Sigmoid colon (tissue), 7 donors: ENCODE data around the gene RSAD2. TPM values are rescaled to one million over a fixed set of nuclear protein-coding genes. Genes with fewer than 3 reads are reported as not detected.

Experiments used
- DNase-seq: peaks from one replicate; pipeline ENCODE4 v3.0.0-alpha.2; 2019
- H3K27ac ChIP-seq, 4 donors: fragments of 200-600 bp; sonication (generic); one replicate each; pipeline ENCODE4 v1.5.1; 2016 to 2019; ENCODE audit warnings: mild to moderate bottlenecking in 1 of 4
- H3K27me3 ChIP-seq, 3 donors: fragments of 200-600 bp; sonication (generic); one replicate each; pipeline ENCODE4 v1.5.1; 2019; ENCODE audit warnings: mild to moderate bottlenecking in 1 of 3
- H3K36me3 ChIP-seq, 4 donors: fragments of 200-600 bp; sonication (generic); one replicate each; pipeline ENCODE4 v1.5.1; 2016 to 2019
- H3K4me1 ChIP-seq, 4 donors: fragments of 200-600 bp; sonication (generic); one replicate each; pipeline ENCODE4 v1.5.1; 2017 to 2019
- H3K4me3 ChIP-seq, 4 donors: fragments of 200-600 bp; sonication (generic); one replicate each; pipeline ENCODE4 v1.5.1; 2017 to 2019; ENCODE audit warnings: mild to moderate bottlenecking in 2 of 4, moderate library complexity in 1 of 4
- H3K9me3 ChIP-seq, 4 donors: fragments of 200-600 bp in 3 of 4; sonication (generic) in 3 of 4; one replicate each; pipeline versions ENCODE4 v1.5.1 to v1.6.1; 2013 to 2019
- EP300 ChIP-seq, 4 donors: sonication (generic); formaldehyde crosslinking; IDR thresholded peaks; one replicate each; pipeline ENCODE4 v1.6.1; 2017; ENCODE audit warnings: antibody characterized with exemption in 4 of 4
- POLR2A ChIP-seq, 2 donors: fragments of 450-650 bp; IDR thresholded peaks; one replicate each; pipeline ENCODE4 v1.6.1; 2016; ENCODE audit warnings: antibody characterized with exemption in 2 of 2, mild to moderate bottlenecking in 2 of 2, moderate library complexity in 2 of 2
- POLR2AphosphoS5 ChIP-seq, 4 donors: sonication (generic); formaldehyde crosslinking; IDR thresholded peaks; one replicate each; pipeline ENCODE4 v1.6.1; 2017; ENCODE audit warnings: antibody characterized with exemption in 4 of 4
- WGBS, 2 donors: extraction: QIAGEN DNeasy Blood & Tissue Kit; methylation state at CpG; one replicate each; pipeline ENCODE4 v1.1.7; 2013; 5-methylcytosine and 5-hydroxymethylcytosine counted together
- intact Hi-C: fragments of 100-400 bp; cut with DNase I; formaldehyde crosslinking; loops from one replicate; pipeline ENCODE4 v1.15.1; 2023
- polyA plus RNA-seq, 3 donors: library from polyadenylated mRNA; stranded (reverse); fragments of 200-250 nt; gene quantifications; one replicate each; pipeline ENCODE4 v1.2.3, GENCODE V29; 2013
- total RNA-seq, 4 donors: library from RNA; depleted of rRNA; stranded (reverse); fragments of >200 nt; gene quantifications; one replicate each; pipeline ENCODE4 v1.1.0, GENCODE V29; 2016
- TF ChIP-seq, protein P1 (sequence below), 4 experiments: fragments of 450-650 bp in 3 of 4; fragments of 200-600 bp in 1 of 4; IDR thresholded peaks; one replicate each; pipeline ENCODE4 v1.5.1; 2016 to 2019; ENCODE audit warnings: antibody characterized with exemption in 4 of 4, mild to moderate bottlenecking in 3 of 4, moderate library complexity in 2 of 4
- donor health status: healthy with polysubstance abuse.
- donor health status: Bipolar disorder and iron deficiency.
- donor health status: healthy.

RSAD2 gene
- total and polyA plus RNA-seq, 7 donors: 1.2 to 22.3 (median 12.5) TPM

DNA sequence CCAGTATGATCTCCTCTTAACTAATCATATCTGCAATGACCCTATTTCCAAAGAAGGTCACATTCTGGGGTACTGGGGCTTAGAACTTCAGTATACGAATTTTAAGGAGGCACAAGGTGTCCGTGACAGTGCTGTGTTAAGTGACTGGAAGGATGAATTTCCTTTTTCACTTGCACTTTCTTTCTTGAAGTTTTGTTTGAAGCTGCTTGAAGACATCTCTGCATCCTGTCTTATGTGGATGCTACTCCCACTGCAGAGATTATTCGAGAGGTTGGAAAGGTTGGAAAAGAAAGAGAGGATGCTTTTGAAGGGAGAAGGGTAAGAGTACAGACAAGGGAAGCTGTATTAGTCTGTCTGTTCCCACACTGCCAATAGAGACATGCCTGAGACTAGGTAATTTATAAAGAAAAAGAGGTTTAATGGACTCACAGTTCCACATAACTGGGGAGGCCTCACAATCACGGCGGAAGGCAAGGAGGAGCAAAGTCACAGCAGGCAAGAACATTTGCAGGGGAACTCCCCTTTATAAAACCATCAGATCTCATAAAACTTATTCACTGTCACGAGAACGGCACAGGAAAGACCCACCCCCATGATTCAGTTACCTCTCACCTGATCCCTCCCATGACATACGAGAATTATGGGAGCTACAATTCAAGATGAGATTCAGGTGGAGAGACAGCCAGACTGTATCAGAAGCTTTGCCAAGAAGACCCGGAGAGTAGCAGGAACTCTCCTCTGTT, 36.0 kb downstream of the RSAD2 start:
- Histone ChIP-seq H3K27ac (no peak overlapping the region), H3K9me3 (no peaks in the 10 kb centered on the region), H3K36me3 (no peaks in the 10 kb centered on the region), H3K27me3 (no peaks in the 10 kb centered on the region), H3K4me1 (peaks cover 0 to 11% (median 7%) of the 10 kb centered on the region in 4 donors), H3K4me3 (no peak overlapping the region)
- 44 to 70% methylated on average over 9 of the region's 9 CpGs for WGBS, 2 donors
- DNase-seq: no peak
- intact Hi-C loops: no loop called here
- TF ChIP-seq, protein P1, sequence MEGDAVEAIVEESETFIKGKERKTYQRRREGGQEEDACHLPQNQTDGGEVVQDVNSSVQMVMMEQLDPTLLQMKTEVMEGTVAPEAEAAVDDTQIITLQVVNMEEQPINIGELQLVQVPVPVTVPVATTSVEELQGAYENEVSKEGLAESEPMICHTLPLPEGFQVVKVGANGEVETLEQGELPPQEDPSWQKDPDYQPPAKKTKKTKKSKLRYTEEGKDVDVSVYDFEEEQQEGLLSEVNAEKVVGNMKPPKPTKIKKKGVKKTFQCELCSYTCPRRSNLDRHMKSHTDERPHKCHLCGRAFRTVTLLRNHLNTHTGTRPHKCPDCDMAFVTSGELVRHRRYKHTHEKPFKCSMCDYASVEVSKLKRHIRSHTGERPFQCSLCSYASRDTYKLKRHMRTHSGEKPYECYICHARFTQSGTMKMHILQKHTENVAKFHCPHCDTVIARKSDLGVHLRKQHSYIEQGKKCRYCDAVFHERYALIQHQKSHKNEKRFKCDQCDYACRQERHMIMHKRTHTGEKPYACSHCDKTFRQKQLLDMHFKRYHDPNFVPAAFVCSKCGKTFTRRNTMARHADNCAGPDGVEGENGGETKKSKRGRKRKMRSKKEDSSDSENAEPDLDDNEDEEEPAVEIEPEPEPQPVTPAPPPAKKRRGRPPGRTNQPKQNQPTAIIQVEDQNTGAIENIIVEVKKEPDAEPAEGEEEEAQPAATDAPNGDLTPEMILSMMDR (IDR thresholded peaks at IDR 0.05): no peak

DNA sequence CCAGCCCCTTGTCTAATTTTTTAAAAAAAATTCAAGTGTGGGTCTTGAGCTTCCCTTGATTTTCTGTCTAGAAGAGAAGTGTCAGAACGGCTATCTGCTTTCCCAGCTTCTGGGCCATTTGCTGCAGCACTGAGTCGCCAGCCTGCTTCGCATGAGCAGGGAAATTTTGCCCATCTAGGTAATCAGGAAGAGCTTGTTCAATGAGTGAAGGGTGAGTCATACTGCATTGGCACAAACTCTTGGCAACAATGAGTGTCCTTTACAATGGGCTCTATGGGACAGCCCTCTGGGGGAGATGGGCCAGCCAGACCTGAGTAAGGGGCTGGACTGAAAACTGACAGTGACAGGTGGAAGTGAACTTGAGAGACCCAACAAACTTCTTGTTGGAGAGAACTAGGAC, 37.3 kb downstream of the RSAD2 start:
- H3K27me3 ChIP-seq: no peaks in the 10 kb centered on the region
- H3K9me3 ChIP-seq: no peaks in the 10 kb centered on the region
- no peak for DNase-seq
- H3K27ac ChIP-seq: no peak overlapping the region
- H3K4me1 ChIP-seq: peaks cover 0 to 22% (median 7%) of the 10 kb centered on the region in 4 donors
- 51 to 82% methylated on average over 3 of the region's 3 CpGs for WGBS, 2 donors
- TF ChIP-seq POLR2AphosphoS5 (IDR thresholded peaks at IDR 0.05): no peak
- no peak for TF ChIP-seq EP300 (IDR thresholded peaks at IDR 0.05)
- TF ChIP-seq, protein P1 (IDR thresholded peaks at IDR 0.05): no peak
- TF ChIP-seq POLR2A (IDR thresholded peaks at IDR 0.05): no peak
- intact Hi-C loops: loop anchor here (5.0 kb wide), 4 partner anchors 38 to 127 kb away; partner anchors contain the start of gene RSAD2
- no peaks in the 10 kb centered on the region for H3K36me3 ChIP-seq
- H3K4me3 ChIP-seq: no peak overlapping the region

DNA sequence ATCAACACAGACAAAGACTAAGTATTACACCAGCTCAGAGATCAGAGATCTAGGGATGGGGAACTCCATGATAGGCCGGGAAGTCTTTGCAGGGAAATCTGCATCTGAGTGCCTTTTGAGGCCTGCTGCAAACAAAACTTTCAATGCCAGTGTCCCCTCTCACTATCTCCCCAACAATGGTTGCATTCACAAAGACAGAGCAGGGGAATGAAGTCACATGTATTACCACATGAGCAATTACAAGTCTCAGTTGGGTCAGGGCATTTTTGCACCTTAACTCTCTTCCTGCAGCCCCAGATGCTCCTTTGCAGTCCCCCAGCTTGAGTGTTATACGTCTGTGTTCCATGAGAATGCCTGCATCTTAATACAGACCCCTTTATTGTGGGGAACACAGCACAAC, 37.8 kb downstream of the RSAD2 start:
- H3K36me3 ChIP-seq: no peaks in the 10 kb centered on the region
- H3K9me3 ChIP-seq: no peaks in the 10 kb centered on the region
- DNase-seq: no peak
- peaks cover 0 to 28% (median 7%) of the 10 kb centered on the region in 4 donors for H3K4me1 ChIP-seq
- WGBS, 2 donors: 91 to 95% methylated on average over 2 of the region's 2 CpGs
- no peaks in the 10 kb centered on the region for H3K27me3 ChIP-seq
- H3K27ac ChIP-seq: no peak overlapping the region
- no peak overlapping the region for H3K4me3 ChIP-seq
- intact Hi-C loops: loop anchor here (5.0 kb wide), 4 partner anchors 38 to 127 kb away; partner anchors contain the start of gene RSAD2
- TF ChIP-seq POLR2A (IDR thresholded peaks at IDR 0.05): no peak
- TF ChIP-seq POLR2AphosphoS5 (IDR thresholded peaks at IDR 0.05): no peak
- no peak for TF ChIP-seq EP300 (IDR thresholded peaks at IDR 0.05)
- TF ChIP-seq, protein P1 (IDR thresholded peaks at IDR 0.05): no peak

DNA sequence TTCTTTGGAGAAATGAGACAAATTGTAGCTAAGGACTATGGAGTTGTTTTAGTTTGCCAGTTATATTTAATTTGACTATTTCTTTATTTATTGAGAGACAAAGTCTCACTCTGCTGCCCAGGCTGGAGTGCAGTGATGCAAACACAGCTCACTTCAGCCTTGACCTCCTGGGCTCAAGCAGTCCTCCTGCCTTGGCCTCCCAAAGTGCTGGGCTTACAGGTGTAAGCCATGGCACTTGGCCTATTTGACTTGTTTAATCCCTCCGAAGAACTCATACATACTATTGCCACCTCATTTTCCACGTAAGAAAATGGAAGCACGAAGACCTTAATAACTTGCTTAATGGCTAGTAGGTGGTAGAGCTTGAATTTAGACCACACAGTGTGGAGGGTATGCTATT, 38.6 kb downstream of the RSAD2 start:
- intact Hi-C loops: loop anchor here (2.0 to 5.0 kb wide), 5 partner anchors 39 to 126 kb away; partner anchors contain the start of gene RSAD2
- no peaks in the 10 kb centered on the region for H3K27me3 ChIP-seq
- H3K4me1 ChIP-seq: peaks cover 0 to 36% (median 7%) of the 10 kb centered on the region in 4 donors
- no peaks in the 10 kb centered on the region for H3K36me3 ChIP-seq
- TF ChIP-seq POLR2A (IDR thresholded peaks at IDR 0.05): no peak
- TF ChIP-seq, protein P1 (IDR thresholded peaks at IDR 0.05): no peak
- no peak for TF ChIP-seq EP300 (IDR thresholded peaks at IDR 0.05)
- no peak for TF ChIP-seq POLR2AphosphoS5 (IDR thresholded peaks at IDR 0.05)
- WGBS, 2 donors: 89 to 93% methylated on average over 3 of the region's 3 CpGs
- no peak overlapping the region for H3K4me3 ChIP-seq
- no peak for DNase-seq
- H3K9me3 ChIP-seq: no peaks in the 10 kb centered on the region
- H3K27ac ChIP-seq: no peak overlapping the region
